ENCODE results near the gene RHEB.

RHEB gene

DNA sequence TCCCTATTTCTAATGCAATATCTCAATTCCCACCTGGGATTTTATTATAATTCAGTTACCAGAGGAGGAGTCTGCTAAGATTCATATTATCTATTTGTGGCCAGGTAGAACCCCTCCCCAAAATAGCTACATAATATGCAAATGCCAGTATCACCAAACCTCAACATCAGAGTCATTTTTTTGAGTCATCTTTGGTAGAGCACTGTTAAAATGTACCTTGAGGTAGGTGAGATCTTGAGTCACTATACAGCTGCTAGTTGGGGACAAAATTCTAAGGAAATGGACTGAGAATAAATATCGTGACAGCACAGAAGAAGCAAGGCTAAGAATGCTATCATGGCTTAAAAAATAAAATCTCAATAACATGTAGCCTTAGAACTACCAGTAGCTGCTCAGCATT is 75.1 kb downstream of the RHEB start:
- no peak for DNase-seq

DNA sequence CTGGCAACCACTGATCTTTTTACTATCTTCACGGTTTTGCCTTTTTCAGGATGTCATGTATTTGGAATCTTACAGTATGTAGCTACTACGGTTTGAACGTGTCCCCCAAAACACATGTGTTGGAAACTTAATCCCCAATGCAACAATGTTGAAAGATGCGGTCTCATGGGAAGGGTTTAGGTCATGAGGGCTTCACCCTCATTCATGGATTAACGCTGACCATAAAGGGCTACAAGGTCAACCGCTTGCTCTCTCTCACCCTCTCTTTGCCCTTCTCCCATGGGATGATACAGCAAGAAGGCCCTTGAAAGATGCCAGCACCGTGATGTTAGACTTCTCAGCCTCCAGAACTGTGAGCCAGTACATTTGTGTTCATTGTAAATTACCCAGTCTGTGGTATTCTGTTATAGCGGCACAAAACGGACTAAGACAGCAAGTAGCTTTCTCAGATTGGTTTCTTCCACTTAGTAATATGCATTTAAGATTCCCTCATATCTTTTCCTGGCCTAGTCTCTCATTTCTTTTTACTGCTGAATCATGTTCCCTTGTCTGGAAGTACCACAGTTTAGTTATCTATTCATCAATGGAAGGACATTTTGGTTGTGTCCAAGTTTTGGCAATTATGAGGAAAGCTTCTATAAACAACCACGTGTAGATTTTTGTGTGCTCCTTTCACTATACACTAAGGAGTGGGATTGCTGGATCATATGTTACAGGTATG is 76.8 kb downstream of the RHEB start:
- DNase-seq, result no peak

DNA sequence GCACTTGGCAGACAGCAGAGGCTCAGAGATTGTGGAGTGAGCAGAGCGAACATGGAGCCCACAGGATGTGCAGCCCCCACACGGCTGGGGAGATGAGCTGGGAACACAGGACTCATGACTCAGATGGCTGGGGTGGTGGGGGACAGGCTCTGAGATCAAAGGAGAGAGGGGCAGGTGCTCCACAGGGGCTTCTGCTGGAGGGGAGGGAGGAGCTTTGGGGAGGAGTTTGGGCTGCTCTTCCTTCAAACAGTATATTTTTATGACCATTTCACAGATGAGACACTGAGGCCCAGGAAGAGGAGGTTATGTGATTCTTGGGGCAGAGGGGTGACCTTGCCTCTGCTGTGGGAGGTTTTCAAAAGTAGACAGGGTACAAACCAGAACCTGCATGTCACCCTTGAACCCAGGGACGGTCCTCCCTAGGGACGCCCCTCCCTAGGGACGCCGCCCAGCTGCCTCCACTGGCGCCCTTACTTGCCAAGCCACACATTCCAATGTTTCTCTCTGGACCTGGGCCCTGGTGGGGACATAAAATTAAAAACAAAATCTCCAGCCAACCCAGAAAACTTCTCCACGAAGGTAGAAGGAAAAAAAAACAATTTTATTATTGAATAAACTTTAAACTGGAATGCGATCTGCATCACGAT is 78.8 kb downstream of the RHEB start:
- no peak for DNase-seq

DNA sequence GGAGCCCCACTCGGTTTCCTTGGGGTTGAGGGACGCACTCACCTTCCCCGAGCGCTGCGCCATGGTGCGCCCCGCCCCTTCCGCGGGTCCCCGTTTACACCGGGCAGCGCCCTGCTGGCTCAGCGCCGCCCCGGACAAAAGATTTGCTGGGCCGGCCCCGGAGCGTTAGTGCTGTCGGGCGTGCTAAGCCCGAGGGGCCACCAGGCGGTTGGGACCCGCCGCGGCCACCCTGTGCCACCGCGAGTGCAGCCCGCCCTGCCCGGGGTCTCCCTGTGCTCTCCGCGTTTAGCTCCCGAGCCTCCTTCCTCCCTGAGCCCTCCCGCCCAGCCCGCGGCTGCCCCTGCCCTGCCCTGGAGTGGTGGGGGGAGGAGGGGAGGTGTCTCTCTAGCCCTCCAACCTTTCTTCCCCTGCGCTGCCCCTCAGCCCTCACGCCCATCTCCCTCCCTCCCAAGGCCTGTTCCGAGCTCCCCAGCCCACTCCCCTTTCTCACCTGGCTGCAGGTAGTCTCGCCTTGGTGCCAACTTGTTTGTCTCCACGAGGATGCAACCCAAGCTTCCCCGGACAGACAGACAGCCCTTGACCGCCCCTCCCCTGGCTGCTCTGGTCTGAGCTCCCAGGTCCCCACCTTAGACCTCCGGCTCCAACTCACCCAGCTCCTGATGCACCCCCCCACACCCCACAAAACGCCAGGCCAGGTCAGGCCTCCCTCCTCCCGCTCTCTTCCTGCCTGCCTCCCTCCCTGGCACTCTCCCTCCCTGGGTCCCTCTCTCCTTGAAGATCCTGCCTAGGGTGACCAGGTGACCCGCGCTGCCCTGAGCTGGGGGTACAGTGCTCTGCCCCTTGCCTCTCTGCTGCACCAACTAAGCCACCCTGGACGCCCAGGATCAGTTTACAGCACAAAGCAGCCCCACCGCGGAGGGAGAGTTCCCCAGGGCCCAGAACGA is 79.6 kb downstream of the RHEB start, which contains the start of gene CRYGN:
Gene CRYGN, minus strand, starts transcription at position 287 of the 944 bp plus-strand sequence. Its CDS starts 224 bp downstream, at position 63.
- no peak for DNase-seq

DNA sequence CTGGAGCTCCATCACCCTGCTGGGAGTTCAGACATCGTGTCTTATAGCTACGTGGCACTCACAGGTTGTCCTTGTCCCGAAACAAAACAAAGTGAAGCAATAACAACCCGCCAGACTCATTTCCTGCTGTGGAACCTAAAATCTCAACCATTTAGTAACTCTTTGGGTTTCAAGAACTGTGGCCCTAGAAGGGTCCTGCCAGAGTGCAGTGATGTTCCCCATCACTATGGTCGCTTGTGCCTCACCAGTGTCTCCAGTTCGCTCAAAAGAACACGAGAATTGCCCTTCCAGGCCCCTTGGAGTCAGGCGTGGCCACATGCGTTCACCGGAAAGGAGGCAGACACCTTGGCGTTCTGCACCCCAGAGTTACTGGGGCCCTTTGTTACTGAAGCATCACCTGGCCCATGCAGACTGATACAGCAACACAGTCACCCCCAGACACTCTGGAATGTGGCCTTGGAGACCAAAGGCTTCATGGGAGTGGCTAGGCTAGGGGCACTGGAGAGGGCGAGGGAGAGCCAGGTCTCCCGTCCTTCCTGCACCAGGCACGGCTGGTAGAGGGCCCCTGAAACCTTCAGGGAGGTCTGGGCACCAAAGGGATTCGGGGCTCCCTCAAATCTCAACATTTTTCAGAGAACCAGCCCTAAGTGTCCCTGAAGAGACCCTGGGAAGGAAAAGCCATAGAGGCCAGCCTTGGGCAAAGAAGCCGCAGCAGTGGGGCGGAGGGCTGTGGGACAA is 80.7 kb downstream of the RHEB start:
- DNase-seq, result no peak

DNA sequence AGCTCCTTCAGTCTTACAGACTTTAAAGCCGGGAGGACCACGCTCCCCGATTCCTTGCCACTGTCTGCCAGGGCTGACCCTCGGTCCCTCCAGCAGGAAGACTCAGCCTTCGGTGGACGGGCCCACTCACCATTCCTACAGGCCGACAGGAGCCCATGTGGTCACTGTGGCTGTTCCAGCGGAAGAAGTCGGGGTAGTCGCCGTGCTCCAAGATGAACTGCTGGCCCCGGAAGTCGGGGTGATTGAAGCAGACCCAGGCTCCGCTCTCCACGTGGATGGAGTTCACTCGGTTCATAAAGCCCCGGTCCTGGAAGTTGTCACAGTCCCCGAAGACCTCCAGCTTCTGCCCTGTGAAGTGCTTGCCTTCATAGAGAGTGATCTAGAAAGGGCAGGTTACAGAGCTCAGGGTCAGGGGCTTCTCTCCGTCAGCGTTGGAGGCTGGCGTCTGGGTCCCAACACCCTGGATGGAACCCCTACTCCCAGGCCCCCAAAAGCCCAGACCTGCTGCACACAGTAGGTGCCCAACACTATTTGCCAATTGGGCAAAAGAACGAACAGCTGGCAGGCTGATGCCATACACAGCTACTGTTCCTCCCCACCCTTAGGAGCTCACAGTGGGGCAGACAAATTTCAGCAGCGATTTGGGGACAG is 81.7 kb downstream of the RHEB start:
- no peak for DNase-seq

DNA sequence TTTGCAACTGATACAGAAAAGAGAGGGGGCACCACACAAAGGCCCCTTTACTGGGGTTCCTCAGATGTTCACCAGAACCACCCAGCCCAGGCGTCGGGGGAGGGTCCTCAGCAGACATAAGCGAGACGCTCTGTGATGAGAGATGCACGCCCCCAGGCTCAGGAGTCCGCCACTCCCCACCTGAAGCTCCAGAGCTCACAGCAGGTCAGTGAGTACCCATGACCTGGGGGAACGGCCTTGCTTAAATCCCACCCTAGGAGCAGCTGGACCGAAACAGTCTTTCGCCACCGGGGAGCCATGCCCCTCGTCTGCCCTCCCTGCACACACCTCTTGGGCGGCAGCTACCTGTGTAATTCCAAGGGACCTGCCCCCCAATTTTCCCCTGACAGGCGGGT is 82.5 kb downstream of the RHEB start:
- no peak for DNase-seq

DNA sequence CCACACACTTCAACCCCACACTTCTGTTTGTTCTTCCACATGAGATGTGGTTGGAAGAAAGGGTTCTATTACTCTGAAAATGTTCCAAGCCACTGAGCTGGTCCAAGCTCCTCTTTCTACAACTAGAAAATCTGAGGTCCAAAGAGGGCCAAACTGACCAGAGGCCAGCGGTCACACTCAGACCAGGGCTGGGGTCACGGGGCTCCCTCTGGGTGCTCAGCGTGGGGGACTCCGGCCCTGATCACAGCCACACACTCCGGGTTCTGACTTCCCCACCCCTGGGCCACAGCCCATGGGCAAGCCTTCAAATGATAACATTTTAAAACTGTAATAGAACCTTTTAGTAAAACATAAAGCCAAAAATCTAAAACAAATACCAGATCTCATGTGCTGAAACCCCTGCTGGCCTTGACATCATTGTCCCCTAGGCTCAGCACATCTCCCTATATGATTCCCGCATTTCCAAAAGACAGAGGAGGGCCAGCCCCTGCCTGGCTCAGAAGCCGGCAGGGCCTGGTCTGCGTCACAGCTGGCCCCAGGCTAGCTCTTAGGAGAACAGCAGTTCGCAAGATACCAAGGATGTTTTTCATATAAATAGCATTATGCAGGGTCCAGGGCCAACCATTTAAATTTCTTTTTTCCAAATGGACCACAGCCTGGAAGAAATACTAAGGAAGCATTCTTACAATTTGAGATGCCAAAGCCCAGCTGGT is 83.1 kb downstream of the RHEB start:
- DNase-seq, result no peak

DNA sequence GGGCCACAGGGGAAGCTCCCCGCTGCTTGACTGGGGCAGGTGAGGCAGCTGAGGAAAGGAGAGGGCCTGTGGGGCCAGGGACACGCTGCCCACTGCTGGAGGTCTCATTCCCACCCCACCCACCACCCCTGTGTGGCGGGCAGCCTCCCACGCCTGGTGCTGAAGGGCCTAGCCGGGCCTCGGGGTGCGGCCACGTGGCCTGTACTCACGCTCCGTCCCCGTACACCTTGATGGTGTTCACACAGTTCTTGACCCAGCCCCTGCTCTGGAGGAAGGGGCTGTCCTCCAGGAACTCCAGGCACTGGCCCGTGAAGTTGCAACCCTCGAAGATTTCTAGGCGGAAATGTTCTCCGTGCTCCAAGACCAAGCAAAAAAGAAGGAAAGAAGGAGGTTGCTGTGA is 83.7 kb downstream of the RHEB start:
- no peak for DNase-seq

DNA sequence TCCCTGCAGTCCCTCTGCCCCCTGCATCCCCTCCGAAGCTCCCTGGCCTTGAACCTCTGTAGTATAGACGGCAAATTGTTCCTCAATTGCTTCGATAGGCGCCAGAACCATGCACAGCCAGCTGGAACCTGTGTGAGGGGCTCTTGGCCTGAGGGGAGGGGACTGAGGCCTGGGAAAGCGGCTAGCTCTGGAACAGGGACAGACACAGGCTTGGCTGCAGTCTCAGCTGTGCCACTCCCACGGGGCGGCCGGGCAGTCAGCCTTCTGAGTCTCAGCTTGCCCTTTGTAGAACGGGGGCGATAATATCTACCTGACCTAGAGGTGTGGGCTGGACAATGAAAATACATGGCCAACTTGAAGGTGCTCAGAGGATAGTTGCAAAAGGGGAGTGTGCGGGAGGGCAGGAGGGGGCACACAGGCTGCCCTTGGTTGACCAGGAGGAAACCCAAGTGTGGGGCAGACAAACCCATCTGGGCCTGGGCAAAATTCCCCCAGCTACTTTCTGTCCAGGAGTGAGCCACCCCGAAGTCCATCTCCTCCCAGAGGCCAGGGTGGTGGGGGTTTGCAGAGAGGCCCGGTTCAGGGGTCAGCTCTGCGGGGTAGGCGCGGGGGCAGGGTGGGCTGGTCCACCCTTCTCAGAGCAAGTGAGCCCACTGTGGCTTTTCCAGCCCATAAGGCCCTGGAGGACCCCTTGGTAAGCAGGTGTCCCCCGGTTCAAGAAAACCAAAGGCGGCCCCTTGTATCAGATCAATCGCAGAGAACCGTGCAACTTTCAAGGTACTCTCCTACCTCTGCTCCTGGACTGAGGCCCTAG is 84.4 kb downstream of the RHEB start:
- no peak for DNase-seq

DNA sequence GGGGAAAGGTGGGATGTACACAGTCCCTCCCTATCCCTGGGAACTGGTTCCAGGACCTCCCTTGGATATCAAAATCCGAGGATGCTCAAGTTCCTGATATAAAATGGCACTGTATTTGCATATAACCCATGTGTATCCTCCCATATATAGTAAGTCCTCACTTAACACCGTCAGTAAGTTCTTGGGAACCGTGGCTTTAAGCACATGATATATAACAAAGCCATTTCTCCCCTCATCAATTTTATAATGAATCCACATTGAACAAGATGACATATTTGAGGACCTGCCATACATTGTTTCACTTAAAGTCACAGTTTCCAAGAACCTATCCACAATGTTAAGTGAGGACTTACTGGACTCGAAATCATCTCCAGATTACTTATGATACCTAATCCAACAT is 85.1 kb downstream of the RHEB start:
- no peak for DNase-seq

DNA sequence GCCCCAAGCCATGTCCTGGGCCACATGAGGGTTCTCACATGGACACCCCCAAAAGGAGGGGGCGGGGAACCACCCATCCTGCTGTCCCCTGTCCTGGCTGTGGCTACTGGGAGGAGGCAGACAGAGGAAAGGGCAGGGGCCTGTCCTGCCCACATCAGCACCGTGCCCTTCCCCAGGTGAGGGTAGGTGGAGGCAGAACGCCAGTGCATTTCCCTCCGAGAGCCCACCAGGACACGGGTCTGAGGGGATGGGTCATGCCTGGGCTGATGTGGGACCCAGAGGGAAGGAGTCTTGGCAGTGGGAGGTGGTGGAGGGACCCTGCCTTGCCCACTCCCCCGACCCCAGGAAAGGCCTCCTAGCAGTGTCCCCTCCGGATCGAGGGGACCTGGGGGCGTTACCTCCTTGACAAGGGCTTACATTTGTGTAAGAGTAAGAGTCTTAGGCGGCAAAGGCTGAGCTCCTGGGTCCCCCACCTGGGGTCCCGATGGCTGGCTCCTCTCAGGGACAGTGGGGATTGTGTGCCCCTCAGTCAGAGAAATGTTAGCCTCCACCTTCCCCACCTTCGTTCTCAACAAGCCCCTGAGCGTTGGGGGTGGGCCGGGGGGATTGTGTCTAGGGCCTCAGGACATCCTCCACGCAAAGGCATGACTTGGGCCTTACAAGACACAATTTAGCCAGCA is 85.8 kb downstream of the RHEB start:
- DNase-seq, result no peak

DNA sequence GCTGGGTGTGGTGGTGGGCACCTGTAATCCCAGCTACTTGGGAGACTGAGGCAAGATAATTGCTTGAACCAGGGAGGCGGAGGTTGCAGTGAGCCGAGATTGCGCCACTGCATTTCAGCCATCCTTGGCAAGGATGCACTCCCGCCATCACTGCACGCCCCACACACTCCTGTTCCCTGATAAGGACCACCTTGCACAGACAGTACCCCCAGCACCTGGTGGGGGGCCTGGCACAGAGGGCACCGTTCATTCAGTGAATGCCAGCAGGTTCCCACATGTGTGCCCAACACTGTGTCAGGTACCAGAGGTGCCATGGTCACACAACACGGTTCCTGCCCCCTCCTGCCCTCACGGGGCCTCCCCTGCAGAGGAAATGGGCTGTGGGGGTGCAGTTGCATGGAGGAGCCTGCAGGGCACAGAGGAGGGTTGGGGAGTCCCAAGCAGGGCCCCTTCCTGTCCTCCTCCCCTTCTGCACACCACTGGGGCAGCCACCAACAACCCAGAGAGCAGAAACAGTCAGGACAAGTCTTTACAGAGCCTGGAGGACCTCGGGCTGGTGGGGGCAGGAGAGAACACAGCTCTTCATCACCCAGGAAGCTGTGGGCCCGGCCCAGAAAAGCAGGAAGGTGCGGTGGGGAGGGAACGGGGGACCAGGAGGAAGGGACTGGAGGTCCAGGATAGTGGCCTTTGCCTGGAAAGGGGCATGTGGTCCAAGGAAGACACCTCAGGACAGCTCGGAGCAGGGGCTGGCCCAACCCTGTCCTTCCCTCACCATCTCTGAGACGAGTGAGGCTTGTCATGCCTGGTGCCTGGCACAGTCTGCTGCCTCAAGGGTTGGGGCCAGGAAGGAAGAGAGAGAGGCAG is 86.8 kb downstream of the RHEB start:
- DNase-seq, result peak; percentile 51

DNA sequence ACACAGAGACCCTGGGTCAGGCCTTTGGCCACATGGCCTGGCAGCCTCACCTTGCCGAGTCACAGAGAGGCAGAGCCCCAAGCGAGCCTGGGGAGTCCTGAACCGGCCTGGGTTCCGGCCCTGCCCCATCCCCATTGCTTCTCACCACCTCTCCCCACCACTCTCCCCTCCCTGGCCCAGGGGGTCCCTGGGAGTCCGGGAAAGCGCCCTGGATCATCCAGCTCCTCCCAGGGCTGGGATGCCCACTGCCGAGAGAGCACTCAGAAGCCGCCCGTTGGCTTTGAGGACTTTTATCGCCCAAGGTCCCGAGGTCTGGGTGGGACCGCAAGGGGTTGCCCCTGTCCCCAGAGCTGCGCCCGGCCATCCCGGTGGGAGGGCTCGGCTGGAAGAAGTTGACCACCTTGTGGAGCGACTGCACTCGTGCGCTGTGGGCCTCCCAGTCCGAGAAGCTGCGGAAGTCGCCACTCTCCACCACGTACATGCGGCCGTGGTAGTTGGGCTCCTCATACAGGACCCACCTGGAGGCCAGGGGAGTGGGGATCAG is 87.9 kb downstream of the RHEB start:
- no peak for DNase-seq

DNA sequence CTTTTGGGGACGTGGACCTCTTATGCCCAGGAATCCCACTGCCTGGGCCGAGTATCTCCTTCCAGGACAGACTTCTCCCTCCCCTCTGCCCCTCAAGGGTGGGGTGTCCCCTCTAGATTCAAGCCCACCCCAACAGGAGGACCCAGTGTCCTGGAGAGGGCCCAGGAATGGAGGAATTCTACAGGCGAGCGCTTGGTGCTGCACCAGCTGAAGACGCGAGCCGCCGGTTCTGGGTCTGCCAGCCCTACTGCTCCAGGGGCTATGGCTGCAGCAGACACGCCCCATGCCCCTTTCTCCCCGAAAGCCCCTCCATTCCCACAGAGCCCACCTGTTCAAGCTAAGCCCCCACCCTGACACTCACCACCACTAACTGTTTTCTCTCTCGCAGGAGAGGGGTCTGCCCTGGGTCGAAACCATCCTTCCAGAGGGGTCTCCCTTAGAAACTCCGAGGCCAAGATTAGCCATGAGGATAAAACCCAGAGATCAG is 88.4 kb downstream of the RHEB start:
- DNase-seq, result no peak

DNA sequence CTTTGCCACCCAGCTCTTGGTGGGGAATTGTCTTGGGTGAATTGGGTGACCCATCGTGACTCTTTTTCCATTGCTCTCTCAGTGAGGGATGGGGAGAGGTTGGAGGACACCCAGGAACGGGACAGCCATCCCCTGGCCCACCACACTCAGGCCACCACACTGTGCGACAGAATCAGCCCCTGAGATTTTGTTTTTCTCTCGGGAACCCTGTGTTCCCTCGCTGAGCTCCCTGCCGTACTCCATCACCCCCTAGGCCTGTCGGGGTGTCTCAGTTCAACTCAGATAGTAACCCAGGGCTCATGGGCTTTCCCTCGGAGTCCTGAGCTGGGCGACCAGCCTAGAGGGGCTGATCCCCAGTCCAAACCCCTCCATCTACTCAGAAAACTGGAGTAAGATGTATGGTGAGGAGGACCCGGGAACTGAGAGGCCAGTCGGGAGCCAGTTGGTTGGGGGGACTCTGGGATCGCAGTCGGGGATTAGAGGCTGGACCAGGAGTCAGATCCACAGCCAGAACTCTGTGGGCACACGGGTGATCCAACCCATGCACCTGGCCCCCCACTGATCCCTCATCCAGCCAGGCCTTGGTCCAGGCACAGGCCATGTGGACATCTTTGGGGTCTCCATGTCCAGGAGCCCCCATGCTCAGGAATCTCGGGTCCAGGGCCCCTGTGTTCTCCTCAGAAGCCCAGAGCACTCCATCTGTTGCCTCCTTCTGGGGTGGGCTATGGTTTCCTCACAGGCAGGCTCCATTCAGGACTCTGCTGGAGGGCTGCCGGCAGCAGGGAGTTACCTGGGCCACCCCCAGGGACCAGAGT is 89.1 kb downstream of the RHEB start:
- no peak for DNase-seq

DNA sequence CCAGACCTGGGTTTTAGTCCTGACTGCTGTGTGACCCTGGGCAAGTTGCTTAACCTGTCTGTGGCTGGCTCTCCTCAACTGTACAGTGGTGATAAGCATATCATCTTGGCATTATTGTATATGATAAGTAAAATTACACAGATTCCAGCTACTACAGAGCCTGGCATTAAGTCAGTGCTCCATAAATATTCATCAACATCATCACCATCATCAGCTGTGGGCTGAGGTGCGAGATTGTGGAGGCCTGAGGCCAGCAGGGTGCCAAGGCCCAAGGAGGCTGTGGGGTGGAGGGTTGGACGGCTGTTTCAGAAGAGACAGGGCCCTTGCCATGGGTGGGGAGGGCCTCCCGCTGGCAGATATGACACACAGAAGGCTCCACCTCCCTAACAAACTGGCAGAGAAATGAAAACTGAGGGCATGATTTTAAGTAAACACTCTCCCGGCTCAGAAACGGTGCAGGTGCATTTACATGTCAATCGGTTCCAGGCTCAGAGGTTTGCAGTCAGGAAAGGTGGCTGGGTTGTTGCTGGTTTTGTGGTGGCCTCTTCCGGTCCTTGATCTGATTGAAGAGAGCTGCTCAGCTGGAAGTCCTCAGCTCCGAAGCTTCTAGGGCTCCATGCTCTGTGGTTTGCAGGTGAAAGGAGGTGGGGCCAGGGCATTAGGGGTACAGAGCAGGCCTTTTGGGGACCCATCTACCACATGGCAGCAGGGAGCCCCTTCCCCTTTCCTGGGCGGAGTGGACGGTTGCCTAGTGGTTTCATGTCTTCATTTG is 89.9 kb downstream of the RHEB start:
- peak; percentile 49 for DNase-seq
